ENCODE measurements around the gene FOXD1.

GRCh38 chr5:73418244-73418691 lies 30.3 kb downstream of the FOXD1 start:
- TF ChIP-seq CTCF (IDR thresholded peaks at IDR 0.05): no peak
- no peak for TF ChIP-seq POLR2A (IDR thresholded peaks at IDR 0.05)
- no peak for TF ChIP-seq EP300 (IDR thresholded peaks at IDR 0.05)
